OCI-LY7 (cell line): ENCODE measurements around the gene PTPMT1. TPM values are rescaled to one million over a fixed set of nuclear protein-coding genes. Genes with fewer than 3 reads are reported as not detected.

Experiments
- BruUV-seq: library from RNA; stranded (reverse); fragments of 400-500 nt; replicated peaks from 2 replicates; lab custom pipeline; 2021; lab: Mats Ljungman, UMichigan
- CTCF ChIA-PET: fragments of 300-600 bp; sonication (Branson Sonifier 250); formaldehyde crosslinking; loops from one replicate; lab custom pipeline; 2022; ENCODE audit warnings: antibody characterized with exemption; ENCODE audit not compliant: unreplicated experiment; lab: Charles Lee
- POLR2A ChIA-PET: fragments of 300-600 bp; sonication (Branson Sonifier 250); formaldehyde crosslinking; loops from one replicate; lab custom pipeline; 2022; ENCODE audit warnings: antibody characterized with exemption; lab: Charles Lee
- DNase-seq: peaks from one replicate; pipeline ENCODE4 v3.0.0-alpha.2; 2015; ENCODE audit warnings: low spot score
- H2AFZ ChIP-seq: fragments of 200-600 bp; sonication (generic), shearing (Covaris generic); 2 replicates; pipeline ENCODE4 v1.6.1; 2014; ENCODE audit warnings: mild to moderate bottlenecking, antibody characterized with exemption, low read length, moderate library complexity
- H3K27ac ChIP-seq: fragments of 200-600 bp; sonication (generic); 2 replicates; pipeline ENCODE4 v1.5.1; 2014; ENCODE audit warnings: mixed run types, low read depth, mild to moderate bottlenecking, moderate library complexity, low read length, inconsistent platforms; ENCODE audit not compliant: poor library complexity, severe bottlenecking
- H3K36me3 ChIP-seq: fragments of 200-600 bp; sonication (generic); 2 replicates; pipeline ENCODE4 v1.6.1; 2014; ENCODE audit warnings: mild to moderate bottlenecking, antibody characterized with exemption, low read length, moderate library complexity, mixed read lengths; ENCODE audit not compliant: insufficient read depth
- H3K4me1 ChIP-seq: fragments of 200-600 bp; sonication (generic); 2 replicates; pipeline ENCODE4 v1.5.1; 2014; ENCODE audit warnings: mild to moderate bottlenecking, low read length; ENCODE audit not compliant: insufficient read depth, poor library complexity, severe bottlenecking
- H3K4me2 ChIP-seq: fragments of 200-600 bp; sonication (generic); 2 replicates; pipeline ENCODE4 v1.6.1; 2014; ENCODE audit warnings: mild to moderate bottlenecking, low read length
- H3K4me3 ChIP-seq: fragments of 200-600 bp; sonication (generic); 2 replicates; pipeline ENCODE4 v1.5.1; 2014; ENCODE audit warnings: mild to moderate bottlenecking, low read depth, low read length; ENCODE audit not compliant: poor library complexity, severe bottlenecking
- H3K79me2 ChIP-seq: fragments of 200-600 bp; sonication (generic); 2 replicates; pipeline ENCODE4 v1.6.1; 2016; ENCODE audit warnings: low read depth, mild to moderate bottlenecking, low read length, moderate library complexity, mixed read lengths; ENCODE audit not compliant: insufficient read depth
- H3K9me2 ChIP-seq: fragments of 200-600 bp; sonication (generic); 2 replicates; pipeline ENCODE4 v1.6.1; 2016; ENCODE audit warnings: mild to moderate bottlenecking, low read length, mixed read lengths; ENCODE audit not compliant: insufficient read depth
- H3K9me3 ChIP-seq: fragments of 200-600 bp; sonication (generic); 2 replicates; pipeline ENCODE4 v1.6.1; 2014; ENCODE audit warnings: mild to moderate bottlenecking, mixed run types, low read length, mixed read lengths
- H4K20me1 ChIP-seq: fragments of 200-600 bp; sonication (generic); 2 replicates; pipeline ENCODE4 v1.6.1; 2014; ENCODE audit warnings: mild to moderate bottlenecking, antibody characterized with exemption, low read length, moderate library complexity, mixed read lengths; ENCODE audit not compliant: insufficient read depth
- EZH2phosphoT487 ChIP-seq: fragments of 200-600 bp; sonication (generic); IDR thresholded peaks from 2 replicates; pipeline ENCODE4 v1.6.1; 2018; ENCODE audit warnings: low read depth, borderline replicate concordance, mild to moderate bottlenecking, mixed run types, antibody characterized with exemption, low read length, moderate library complexity, mixed read lengths
- intact Hi-C: fragments of 100-400 bp; cut with micrococcal nuclease; formaldehyde crosslinking; loops from one replicate; pipeline ENCODE4 v1.10.0; 2022; ENCODE audit not compliant: unreplicated experiment
- total RNA-seq, 2 experiments: library from RNA; depleted of rRNA in 1 of 2; stranded (reverse); fragments of >200 nt in 1 of 2; shearing (Covaris generic) in 1 of 2; gene quantifications; 2 replicates each; pipeline ENCODE4 v1.2.3, GENCODE V29; 2014 to 2022
- TF ChIP-seq, protein P1 (sequence below): fragments of 200-600 bp; sonication (generic); conservative IDR thresholded peaks from 2 replicates; pipeline ENCODE4 v1.5.1; 2014; ENCODE audit warnings: mild to moderate bottlenecking, antibody characterized with exemption, low read length, moderate library complexity, mixed read lengths

Gene PTPMT1
- total RNA-seq, 2 experiments from 2014 or later = 27.6 to 52.6 TPM

DNA sequence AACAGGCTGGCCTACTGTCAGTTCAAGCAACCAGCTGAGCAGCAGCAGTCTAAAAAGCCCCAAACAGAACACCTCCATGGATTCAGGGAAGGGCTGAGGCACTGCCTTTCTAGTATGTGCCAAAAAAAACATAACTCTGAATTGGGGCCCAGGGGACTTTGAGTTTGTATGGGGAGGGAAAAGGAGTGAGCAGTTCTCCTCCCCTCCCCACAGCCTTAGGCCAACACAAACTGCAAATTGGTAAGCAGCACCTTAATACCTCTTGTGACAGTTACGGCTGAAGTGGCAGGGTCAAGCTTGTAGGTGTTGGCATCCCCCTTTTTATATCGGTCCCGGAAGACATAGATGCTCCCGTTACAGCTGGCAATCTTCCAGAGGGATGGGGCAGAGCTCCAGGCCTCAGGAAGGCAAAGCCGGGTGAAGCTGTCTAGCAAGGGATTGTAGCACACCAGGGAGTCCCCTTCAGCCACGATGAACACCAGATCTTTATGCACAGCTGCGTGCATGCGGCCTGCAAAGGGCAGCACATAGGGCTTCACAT lies 7.4 kb downstream of the PTPMT1 start:
- Histone ChIP-seq H3K4me3 (no peak overlapping the region), H3K27ac (no peak overlapping the region), H3K4me1 (peaks cover 8% of the 10 kb centered on the region), H3K9me2 (no peaks in the 10 kb centered on the region), H2AFZ (no peak overlapping the region), H3K9me3 (no peaks in the 10 kb centered on the region), H4K20me1 (no peaks in the 10 kb centered on the region), H3K4me2 (no peak overlapping the region), H3K36me3 (peaks cover 86% of the 10 kb centered on the region), H3K79me2 (peaks cover 10% of the 10 kb centered on the region)
- POLR2A ChIA-PET = interaction anchor here (0.6 kb wide), 1 partner anchor 226 kb away, joined by 4 read pairs; no protein-coding TSS in a partner anchor
- DNase-seq = no peak
- no TSS peak for BruUV-seq
- no peak for TF ChIP-seq EZH2phosphoT487
- TF ChIP-seq, protein P1, sequence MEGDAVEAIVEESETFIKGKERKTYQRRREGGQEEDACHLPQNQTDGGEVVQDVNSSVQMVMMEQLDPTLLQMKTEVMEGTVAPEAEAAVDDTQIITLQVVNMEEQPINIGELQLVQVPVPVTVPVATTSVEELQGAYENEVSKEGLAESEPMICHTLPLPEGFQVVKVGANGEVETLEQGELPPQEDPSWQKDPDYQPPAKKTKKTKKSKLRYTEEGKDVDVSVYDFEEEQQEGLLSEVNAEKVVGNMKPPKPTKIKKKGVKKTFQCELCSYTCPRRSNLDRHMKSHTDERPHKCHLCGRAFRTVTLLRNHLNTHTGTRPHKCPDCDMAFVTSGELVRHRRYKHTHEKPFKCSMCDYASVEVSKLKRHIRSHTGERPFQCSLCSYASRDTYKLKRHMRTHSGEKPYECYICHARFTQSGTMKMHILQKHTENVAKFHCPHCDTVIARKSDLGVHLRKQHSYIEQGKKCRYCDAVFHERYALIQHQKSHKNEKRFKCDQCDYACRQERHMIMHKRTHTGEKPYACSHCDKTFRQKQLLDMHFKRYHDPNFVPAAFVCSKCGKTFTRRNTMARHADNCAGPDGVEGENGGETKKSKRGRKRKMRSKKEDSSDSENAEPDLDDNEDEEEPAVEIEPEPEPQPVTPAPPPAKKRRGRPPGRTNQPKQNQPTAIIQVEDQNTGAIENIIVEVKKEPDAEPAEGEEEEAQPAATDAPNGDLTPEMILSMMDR = no peak
- CTCF ChIA-PET = no interaction called here
- intact Hi-C loops = loop anchor here (10.0 kb wide), 1 partner anchor 142 kb away; the partner anchor contains the start of gene AGBL2

DNA sequence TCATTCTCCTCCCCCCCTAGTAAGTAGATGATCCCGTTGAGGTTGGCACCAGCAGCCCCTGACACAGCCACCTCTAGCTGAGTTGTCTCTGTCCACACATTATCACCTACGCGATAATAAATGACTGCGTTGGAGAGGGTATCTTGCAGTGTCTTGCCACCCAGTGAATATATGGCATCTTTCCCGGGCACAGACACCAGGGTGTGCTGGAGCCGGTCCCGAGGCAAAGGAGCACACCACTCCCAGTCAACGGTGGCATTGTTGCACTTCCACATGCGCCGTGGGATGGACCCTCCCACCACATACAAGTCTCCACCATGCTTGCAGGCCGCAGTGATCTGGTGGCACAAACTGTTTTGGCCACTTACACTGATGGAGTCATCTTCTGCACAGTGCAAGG lies 7.9 kb downstream of the PTPMT1 start:
- Histone ChIP-seq H3K4me1 (peaks cover 12% of the 10 kb centered on the region), H3K4me3 (no peak overlapping the region), H4K20me1 (no peaks in the 10 kb centered on the region), H3K9me2 (no peaks in the 10 kb centered on the region), H3K9me3 (no peaks in the 10 kb centered on the region), H3K27ac (no peak overlapping the region), H3K79me2 (peaks cover 16% of the 10 kb centered on the region), H3K4me2 (no peak overlapping the region), H2AFZ (no peak overlapping the region), H3K36me3 (peaks cover 86% of the 10 kb centered on the region)
- CTCF ChIA-PET = no interaction called here
- POLR2A ChIA-PET = interaction anchor here (0.6 to 1.1 kb wide), 4 partner anchors 55 to 226 kb away, joined by 3 to 4 read pairs (median 3); partner anchors contain the start of gene AGBL2
- TF ChIP-seq EZH2phosphoT487 = no peak
- TF ChIP-seq, protein P1 = no peak
- BruUV-seq = no TSS peak
- intact Hi-C loops = loop anchor here (10.0 kb wide), 1 partner anchor 141 kb away; the partner anchor contains the start of gene AGBL2
- DNase-seq = no peak
